ENCODE measurements around the gene SLC25A44.
"Not testable (repeated sequence)": the region's sequence is repeated elsewhere in the genome, so short reads cannot be mapped to it uniquely, and the experiment has no call there.

The SLC25A44 gene

DNA sequence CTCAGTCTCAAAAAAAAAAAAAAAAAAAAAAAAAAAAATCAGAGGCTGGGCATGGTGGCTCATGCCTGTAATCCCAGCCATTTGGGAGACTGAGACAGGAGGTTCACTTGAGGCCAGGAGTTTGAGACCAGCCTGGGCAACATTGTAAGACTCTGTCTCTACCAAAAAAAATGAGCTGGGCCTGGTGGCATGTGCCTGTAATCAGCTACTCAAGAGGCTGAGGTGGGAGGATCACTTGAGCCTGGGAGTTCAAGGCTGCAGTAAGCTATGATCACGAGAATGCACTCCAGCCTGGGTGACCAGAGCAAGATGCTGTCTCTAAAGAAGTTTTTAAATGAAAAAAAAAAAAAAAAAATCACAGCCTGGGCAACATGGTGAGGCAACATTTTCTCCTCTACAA is 30.2 kb upstream of the SLC25A44 start:
- DNase-seq (ENCODE audit: low read depth) = no peak

- no peak for DNase-seq (ENCODE audit: low read depth)
Measured at GRCh38 chr1:156164125-156164831, 29.6 kb upstream of the SLC25A44 start.

GRCh38 chr1:156165083-156165482 is 28.8 kb upstream of the SLC25A44 start:
- no peak for DNase-seq (ENCODE audit: low read depth)

DNA sequence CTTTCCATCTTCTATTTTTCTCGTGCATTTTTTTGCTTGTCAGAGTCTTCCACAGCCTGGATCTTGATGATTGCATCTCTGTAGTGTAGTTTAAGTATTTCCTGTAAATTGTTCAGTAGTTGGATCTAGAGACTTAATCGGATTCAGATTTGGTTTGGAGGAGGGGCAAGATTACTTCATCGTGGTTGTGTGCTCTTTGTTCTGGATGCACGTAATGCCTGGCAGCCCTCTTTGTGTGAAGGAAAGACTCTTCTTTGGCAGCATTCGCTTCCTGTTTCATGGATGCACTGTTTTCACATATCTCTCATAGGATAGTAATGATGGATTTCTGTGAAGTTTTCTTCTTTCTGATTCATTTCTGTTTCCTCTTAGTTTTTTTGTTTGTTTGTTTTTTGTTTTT is 26.4 kb upstream of the SLC25A44 start:
- DNase-seq (ENCODE audit: low read depth) = no peak

- DNase-seq (ENCODE audit: low read depth) = no peak
Measured at GRCh38 chr1:156172696-156173470, 21.0 kb upstream of the SLC25A44 start.

DNA sequence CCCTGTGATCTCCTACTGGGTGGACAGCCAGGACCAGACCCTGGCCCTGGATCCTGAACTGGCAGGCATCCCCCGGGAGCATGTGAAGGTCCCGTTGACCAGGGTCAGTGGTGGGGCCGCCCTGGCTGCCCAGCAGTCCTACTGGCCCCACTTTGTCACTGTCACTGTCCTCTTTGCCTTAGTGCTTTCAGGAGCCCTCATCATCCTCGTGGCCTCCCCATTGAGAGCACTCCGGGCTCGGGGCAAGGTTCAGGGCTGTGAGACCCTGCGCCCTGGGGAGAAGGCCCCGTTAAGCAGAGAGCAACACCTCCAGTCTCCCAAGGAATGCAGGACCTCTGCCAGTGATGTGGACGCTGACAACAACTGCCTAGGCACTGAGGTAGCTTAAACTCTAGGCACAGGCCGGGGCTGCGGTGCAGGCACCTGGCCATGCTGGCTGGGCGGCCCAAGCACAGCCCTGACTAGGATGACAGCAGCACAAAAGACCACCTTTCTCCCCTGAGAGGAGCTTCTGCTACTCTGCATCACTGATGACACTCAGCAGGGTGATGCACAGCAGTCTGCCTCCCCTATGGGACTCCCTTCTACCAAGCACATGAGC is 17.2 kb upstream of the SLC25A44 start:
- no peak for DNase-seq (ENCODE audit: low read depth)

DNA sequence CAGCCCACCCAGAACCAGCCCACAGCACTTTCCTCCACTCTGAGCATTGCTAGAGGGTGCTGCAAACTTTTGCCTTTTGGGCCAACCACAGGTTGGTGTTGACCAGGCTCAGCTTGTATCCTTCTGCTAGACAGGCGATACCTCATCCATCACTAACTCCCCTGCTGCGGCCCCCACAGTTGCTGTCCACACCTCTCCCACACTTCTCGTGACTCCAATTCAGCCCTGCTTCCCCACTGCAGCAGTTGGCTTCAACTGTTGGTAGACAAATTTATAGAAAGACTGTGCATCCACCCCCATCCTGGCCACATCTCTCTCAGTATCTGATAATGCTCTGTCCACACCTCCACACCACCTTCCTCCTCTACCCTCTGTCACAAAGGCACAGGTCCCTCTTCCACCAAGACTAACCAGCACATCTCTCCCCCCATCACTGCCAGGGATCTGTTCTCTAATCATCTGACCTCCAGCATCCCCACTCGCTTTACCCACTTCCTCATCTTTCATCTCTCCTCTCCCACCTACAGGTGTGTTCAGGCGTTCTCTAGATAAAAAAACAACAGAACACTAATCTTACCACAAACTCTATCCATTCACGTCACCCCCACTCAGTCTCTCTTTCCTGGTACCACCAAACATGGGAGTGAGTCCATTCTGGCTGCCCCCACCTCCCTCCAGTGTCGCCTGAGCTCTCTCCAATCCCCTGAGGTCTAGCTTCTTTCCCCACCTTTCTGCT is 15.8 kb upstream of the SLC25A44 start:
- DNase-seq (ENCODE audit: low read depth) = no peak

GRCh38 chr1:156180471-156180870 is 13.4 kb upstream of the SLC25A44 start:
- no peak for DNase-seq (ENCODE audit: low read depth)

DNA sequence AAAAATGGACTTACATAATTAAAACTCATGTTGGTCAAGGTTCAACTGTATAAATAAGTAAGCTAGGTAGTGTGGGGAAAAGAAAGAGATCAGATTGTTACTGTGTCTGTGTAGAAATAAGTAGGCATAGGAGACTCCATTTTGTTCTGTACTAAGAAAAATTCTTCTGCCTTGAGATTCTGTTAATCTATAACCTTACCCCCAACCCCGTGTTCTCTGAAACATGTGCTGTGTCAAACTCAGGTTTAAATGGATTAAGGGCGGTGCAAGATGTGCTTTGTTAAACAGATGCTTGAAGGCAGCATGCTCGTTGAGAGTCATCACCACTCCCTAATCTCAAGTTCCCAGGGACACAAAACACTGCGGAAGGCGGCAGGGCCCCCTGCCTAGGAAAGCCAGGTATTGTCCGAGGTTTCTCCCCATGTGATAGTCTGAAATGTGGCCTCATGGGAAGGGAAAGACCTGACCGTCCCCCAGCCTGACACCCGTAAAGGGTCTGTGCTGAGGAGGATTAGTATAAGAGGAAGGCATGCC is 12.4 kb upstream of the SLC25A44 start:
- not testable (repeated sequence) for DNase-seq (ENCODE audit: low read depth)

- not testable (repeated sequence) for DNase-seq (ENCODE audit: low read depth)
Measured at GRCh38 chr1:156182010-156182779, 11.7 kb upstream of the SLC25A44 start.

DNA sequence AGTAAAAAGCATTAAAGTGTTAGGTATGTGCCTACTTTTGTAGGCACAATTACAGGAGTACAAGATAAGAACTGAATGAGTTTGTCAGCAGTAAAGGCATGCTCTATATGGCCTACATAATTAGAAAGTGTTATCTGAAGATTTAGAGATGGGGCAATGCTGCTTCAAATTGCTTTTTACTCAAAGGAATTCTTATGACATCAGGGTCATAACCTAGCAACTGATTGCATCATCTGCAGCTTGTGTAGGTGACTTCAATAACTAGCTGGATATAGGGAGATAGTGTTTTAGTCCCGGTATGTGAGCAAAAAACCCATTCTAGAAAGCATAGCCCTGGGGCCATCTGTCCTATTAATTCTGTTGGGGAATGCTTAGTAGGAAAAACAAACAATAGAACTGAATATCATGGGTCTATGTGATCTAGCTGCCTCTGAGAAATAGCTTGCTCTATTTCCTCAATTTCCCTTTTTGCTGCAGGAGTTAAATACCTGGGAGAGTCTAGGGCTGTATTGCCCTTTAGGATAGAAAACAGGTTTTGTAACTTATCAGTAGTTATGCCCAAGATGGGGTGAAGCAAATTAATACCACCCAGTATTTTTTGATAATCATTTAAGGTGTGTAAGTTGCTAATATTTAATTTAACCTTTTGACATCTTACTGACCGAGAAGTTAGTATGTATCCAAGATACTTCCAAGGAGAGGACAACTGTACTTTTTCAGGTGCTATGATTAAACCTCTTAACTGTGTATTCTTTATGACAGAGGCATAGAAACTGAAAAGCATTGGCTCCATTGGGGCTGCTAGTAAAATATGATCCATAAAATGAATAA is 7.3 kb upstream of the SLC25A44 start:
- not testable (repeated sequence) for DNase-seq (ENCODE audit: low read depth)

DNA sequence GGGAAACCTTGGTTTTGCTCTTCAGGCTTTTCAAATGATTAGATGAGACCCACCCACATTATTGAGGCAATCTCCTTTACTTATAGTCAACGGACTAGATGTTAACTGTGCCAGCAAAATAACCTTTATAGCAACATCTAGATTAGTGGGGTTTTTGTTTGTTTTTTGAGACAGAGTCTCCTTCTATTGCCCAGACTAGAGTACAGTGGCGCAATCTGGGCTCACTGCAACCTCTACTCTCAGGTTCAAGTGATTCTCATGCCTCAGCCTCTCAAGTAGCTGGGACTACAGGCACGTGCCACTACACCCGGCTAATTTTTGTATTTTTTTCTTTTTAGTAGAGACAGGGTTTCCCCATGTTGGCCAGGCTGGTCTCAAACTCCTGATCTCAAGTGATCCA is 3.6 kb upstream of the SLC25A44 start:
- DNase-seq (ENCODE audit: low read depth) = not testable (repeated sequence)

DNA sequence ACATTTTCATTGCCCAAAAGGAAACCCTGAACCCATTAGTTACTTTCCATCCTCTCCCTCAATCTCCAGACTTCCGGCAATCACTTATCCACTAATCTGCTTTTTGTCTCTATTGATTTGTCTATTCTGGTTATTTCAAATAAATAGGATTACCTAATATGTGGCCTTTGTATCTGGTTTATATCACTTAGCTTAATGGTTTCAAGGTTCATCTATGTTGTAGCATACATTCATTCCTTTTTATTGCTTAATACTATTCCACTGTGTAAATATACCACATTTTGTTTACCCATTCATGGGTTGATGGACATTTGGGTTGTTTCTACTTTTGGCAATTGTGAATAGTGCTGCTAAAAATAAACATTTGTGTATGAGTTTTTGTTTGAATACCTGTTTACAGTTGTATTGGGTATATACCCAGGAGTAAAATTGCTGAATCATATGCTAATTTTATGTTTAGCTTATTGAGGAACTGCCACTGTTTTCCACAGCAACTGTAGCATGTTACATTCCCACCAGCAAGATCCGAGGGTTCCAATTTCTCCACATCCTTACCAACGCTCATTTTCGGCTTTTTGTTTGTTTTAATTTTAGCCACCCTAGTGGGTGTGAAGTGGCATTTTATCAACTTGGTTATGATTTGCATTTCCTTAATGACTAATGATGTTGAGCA is 2.5 kb upstream of the SLC25A44 start:
- DNase-seq (ENCODE audit: low read depth) = no peak

DNA sequence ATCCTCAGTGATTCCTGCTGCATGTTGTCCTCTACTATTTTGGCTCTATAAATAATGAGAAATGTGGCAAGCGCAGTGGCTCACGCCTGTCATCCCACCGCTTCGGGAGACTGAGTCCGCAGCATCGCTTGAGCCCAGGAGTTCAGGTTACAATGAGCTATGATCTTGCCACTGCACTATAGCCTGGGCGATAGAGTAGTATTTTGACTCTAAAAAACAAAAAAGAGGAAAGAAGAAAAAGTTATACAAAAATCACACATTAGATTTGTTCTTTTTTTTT is 756 bp upstream of the SLC25A44 start:
- DNase-seq (ENCODE audit: low read depth) = no peak

DNA sequence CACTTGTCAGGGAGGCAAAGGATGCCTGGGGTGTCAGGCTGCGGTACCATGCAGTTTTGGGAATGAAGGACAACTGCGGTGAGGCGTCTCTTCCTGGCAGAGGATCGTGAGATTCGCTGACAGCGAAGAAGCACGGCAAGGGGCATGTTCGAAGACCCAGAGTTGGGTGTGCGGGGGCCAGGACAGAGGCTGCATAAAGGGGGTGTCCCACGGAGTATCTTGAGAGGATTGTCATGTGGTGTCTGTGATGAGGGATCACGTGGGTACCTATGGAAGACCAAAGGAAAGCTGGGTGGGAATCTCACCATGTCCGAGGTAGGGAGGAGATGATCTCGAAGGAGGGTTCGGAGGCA is 372 bp downstream of the SLC25A44 start:
- DNase-seq (ENCODE audit: low read depth) = no peak

GRCh38 chr1:156195853-156196252 is 1.9 kb downstream of the SLC25A44 start:
- DNase-seq (ENCODE audit: low read depth) = no peak

DNA sequence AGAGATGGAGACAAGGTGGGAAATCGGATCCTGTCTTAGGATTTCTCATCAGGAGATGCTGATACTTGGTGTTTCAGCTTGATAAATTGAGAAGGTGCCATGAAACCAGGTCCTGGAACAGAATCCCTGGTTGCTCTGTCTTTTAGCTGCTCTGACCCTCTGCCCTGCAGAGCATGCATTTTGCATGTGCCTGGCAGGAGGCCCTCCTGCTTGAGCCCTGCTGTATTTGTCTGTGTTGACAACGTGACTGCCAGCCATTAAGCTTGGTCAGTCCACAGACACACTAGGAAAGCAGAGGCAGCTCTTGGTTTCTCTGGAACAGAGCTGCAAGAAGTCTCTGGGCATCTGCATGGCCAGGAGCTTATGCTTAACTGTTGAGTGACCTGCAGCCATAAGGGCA is 2.5 kb downstream of the SLC25A44 start:
- DNase-seq (ENCODE audit: low read depth) = no peak

GRCh38 chr1:156198831-156199349 is 5.0 kb downstream of the SLC25A44 start:
- no peak for DNase-seq (ENCODE audit: low read depth)

DNA sequence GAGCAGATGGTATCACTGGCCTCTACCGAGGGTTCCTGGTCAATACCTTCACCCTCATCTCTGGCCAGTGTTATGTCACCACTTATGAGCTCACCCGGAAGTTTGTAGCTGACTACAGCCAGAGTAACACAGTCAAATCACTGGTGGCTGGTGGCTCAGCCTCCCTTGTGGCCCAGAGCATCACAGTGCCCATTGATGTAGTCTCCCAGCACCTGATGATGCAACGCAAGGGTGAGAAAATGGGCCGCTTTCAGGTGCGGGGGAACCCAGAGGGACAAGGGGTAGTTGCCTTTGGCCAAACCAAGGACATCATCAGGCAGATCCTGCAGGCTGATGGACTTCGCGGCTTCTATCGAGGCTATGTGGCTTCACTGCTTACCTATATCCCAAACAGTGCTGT is 6.1 kb downstream of the SLC25A44 start:
- DNase-seq (ENCODE audit: low read depth) = no peak

DNA sequence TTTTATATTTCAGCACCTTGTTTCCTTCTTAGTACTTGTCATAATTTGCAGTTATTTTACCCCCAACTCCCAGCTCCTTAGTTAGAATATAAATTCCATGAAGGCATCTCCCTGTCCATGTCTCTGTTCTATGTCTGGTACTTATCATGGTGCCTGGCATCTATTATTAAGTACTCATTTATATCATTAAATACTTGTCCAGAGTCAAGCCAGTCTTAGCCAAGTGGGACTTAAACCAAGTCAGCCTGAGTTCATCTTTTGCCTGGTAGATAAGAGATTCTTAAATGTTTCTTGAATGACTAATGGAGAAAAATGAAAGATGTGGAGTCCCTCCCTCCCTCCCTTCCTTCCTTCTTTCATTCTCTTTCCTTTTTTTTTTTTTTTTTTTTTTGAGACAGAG is 9.4 kb downstream of the SLC25A44 start:
- DNase-seq (ENCODE audit: low read depth) = no peak
